ENCODE results near the gene PTP4A2.
"Not testable (repeated sequence)": the region's sequence is repeated elsewhere in the genome, so short reads cannot be mapped to it uniquely, and the experiment has no call there.

The PTP4A2 gene

DNA sequence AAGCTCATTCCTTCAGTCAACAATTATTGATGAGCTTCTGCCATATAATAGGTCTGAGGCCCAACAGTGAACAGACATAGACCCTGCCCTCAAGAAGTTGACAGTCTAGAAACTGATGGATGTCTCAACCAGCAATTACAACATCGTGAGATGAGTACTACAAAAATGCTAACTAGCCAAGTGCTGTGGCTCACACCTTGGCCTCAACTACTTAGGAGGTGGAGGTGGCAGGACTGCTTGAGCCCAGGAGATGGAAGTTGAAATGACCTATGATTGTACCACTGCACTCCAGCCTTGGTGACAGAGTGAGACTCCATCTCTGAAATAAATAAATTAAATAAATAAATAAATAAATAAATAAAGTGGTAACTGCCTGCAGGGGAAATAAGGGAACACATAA, 11.7 kb upstream of the PTP4A2 start:
- no peak for DNase-seq

DNA sequence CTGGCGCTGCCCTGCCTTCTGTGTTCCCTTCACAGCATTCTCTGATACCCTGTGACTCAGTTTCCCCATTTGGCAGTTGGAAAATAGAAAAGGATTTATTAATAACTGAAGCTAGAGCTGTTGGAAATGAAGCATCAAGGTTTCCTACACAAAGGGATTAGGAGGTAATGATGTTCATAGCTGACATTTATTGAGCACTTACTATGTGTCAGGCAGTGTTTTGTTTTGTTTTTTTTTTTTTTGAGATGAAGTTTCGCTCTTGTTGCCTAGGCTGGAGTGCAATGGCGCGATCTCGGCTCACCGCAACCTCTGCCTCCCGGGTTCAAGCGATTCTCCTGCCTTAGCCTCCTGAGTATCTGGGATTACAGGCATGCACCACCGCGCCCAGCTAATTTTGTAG, 7.5 kb upstream of the PTP4A2 start:
- DNase-seq, result not testable (repeated sequence)

DNA sequence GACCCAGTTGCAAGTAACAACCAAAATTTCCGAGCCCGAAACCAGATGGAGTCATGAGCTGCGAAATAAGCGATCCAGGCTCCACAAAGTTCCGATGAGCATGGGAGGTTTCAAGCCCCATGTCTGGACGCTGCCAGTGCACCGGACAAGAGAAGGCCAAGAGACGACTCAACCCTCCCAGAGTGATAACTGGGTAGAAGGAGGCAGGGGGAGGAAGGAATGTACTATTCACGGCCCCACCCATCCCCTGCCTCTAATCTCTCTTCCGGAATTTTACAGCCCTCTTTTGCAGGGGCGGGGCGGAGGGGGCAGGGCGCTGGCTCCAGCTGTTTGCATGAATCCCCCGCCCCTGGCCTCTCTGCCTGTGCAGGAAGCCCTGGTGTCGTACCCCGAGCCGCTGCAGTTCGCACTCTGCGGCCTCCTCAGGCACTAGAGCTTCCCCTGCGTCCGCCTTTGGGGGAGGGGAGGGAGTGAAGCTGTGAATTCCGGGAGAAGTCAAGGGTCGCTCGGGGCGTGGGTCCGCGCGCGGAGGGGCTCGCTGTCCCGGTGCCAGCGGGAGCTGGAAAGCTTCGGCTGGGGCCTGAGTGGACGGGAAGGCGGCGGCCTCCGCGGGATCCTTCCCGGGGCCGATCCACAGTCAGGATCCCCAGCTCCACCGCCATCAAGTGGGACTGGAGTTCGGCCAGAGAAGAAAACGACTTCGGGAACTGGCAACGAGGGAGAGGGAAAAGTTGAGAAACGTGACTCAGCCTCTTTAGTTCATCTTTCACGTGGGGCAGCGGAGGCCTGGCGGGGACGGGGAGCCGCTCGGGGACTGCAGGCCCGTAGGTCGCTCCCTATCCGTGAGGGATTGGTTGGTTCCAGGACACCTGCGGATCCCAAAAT, 6.3 kb upstream of the PTP4A2 start:
- DNase-seq, result peak; percentile 73

DNA sequence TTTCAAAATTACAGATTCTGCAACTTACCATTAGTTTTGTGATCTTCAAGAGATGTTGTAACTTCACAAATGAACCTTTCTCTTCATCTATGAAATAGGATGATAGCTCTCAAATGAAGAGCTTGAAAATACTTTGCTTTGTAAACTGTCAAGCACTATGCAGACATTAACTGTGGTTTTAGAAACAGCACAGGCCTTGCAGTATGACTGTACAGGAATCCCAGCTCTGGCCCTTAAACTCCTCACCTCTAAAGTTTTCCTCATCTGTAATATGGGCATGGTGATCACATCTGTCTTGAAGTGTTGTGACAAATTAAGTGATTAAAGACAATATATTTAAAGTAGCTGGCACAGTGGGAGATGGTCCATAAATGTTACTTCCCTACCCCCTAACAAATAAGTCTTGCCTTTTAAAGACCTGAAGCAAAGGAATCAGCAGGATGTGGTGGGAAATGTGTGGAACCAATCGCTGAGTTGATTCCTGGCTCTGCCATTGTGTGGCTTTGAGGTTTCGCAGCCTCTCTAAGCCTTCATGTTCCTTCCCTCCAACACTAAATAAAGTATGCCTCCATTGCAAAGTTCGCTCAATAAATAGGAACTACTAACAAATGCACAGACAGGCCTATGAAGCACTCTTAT, 5.5 kb upstream of the PTP4A2 start:
- no peak for DNase-seq

DNA sequence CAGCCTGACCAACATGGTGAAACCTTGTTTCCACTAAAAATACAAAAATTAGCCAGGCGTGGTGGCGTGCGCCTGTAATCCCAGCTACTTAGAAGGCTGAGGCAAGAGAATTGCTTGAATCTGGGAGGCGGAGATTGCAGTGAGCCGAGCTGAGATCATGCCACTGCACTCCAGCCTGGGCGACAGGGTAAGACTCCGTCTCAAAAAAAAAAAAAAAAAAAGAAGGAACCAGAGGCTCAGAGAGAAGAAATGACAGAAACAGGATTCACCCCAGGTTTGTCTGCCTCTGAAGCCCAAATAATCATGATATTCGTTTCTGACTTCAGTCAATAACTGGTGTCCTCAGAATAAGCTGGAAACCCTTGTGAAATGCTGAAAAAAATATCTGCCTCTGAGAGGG, 3.9 kb upstream of the PTP4A2 start:
- DNase-seq, result not testable (repeated sequence)

DNA sequence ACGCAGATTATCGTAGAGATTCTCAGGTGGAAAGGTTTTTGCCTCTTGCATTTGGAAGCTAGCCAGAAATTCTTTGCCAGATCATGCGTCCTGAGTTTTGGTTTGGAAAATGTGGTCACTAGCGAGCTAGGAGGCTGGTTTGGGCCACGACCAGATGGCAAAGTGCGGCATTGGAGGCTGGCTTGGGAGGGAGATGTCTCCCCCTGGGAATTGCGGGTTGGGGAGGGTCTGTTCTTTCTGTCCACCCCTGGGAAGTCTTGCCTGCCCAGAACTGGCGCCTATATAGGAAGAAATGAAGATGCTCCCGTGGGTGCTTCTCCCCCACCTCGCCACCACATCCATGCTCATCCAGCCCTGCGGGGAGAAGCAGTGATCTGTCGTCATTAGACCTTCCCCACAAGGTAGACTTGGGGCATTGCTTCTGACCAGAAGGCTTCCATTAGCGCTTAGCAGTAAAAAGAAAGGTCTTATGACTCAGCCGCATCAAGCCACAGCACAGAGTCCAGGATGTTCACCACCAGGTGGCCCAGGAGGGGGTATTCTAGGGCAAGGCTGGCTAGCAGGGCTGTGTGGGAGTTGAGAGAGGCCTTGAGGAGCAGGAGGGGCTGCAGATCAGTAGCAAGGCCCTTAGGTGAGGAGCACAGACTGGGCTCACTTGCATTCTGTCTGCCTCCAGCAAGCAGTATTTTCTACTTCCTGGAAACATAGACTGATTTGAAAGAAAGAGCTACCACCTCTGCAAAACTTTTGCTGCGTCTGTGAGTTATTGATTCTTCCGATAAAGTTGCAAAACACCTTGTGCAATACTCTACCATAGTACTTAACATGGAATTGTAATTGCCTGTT, 1.5 kb upstream of the PTP4A2 start:
- DNase-seq, result peak; percentile 78

DNA sequence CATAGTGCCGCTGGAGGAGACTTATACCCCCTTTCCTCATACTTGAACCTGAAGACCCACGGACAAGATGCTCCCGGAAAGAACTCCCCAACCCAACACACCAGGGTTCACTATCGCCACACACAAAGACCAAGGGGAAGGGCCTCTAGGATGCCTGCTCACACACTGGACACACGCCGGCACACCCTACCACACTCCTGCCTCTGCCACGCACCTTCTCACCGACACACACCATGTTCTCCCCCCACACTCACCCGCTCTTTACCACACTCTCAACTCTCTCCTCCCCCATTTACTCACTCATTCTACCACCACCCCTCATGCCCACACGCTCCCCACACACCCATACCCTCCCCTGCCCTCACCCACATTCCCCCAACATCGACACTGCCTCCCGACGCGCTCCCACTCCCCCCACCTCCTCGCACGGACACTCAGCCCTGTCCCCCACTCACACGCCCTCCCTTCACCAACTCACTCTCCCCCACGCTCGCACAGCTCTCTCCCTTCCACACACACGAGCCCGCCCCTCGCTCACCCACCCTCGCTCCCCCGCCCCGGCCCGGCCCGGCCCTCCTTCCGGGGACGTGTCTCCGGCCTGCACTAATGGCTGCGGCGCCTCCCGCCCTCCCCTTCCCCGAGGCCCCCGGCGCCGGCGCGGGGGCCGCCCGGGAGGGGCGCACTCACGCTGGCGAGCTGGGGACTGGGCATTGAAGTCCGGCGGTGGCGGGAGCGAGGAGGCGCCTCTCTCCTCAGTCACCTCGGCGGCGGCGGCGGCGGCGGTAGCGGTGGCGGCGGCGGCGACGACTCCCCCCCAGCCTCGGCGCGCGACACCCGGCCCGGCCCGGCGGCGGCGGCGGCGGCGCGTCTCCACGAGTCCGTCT, 626 bp downstream of the PTP4A2 start:
- peak; percentile 80 for DNase-seq

DNA sequence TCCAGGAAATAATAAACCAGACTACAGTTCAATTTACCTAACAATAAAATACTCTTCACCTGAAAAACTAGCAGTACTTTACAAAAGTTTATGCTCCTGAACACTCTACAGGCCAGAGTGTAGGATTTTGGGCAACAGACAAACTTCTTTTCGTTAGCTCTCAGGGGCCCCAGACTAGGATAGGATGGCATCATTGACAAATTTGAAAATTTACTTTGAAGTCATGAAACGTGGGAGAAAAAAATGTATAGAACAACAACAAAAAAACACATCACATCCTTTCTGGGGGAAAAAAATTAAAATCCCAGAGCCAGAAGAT, 1.2 kb downstream of the PTP4A2 start:
- no peak for DNase-seq

DNA sequence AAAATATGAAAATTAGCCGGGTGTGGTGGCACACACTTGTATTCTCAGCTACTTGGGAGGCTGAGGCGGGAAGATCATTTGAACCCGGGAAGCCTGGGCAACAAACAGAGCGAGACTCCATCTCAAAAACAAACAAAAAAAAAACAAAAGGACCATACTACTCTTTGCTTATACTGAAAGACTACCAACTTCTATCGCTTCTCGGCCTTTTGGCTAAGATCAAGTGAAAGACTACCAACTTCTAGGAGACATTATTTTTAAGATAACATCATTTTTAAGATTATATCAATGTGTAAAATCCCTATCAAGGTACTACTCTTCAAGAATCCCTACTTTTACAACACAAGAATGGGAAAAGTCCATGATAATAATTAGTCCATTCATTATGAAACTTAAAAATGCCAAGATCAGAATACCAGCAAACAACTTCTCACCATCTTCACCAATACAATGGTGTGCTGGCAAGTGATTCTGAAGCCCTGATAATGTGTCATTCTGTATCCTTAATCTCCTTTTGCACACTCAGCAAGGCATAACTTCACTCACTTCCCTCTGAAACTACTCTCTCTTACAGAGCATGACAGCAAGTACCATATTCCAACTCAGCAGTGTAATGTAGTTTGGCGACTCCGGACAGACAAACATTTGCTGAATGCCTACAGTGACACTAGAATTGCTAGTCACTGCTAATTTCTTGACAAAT, 1.7 kb downstream of the PTP4A2 start:
- DNase-seq, result no peak

DNA sequence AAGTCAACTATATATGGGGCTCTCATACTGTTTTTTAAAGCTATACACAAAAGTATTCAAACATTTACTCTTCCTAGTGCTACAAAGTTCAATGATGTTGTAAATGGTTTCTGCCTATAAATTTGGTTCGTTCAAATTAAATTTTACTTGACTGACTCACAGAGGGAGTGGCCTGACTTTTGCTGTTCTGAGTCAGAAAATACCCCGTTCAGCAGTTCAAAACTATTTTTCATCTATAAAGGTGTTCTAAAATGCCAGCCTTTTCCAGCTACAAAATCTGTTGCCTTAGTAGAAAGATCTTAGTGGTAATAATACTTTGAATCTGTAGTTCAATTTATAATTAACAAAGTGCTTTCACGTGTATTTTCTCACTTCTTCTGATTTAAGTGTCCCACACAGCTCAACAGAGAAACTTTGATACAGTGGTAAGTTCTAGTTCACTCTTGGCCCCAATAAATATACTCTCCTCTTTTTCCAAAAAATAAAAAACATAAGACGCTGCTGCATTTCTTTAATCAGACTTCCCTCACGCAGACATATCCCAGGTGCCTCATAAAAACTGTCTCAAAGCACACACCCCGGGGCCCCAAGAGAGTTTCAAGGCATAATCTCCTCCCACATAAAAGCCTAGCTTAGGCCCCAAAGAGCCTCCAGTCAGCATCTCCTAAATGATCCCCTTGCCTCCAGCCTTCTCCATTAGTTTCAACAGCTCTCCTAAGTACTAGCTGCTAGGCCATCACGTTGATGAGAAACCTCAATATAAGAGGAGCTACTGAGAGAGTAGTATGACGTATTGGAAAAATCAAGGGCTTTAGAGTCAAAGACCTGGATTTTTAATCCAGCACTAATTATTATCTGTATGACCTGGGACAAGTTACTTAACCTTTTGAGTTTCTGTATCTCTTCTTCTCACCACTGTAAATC, 3.2 kb downstream of the PTP4A2 start:
- DNase-seq, result no peak

DNA sequence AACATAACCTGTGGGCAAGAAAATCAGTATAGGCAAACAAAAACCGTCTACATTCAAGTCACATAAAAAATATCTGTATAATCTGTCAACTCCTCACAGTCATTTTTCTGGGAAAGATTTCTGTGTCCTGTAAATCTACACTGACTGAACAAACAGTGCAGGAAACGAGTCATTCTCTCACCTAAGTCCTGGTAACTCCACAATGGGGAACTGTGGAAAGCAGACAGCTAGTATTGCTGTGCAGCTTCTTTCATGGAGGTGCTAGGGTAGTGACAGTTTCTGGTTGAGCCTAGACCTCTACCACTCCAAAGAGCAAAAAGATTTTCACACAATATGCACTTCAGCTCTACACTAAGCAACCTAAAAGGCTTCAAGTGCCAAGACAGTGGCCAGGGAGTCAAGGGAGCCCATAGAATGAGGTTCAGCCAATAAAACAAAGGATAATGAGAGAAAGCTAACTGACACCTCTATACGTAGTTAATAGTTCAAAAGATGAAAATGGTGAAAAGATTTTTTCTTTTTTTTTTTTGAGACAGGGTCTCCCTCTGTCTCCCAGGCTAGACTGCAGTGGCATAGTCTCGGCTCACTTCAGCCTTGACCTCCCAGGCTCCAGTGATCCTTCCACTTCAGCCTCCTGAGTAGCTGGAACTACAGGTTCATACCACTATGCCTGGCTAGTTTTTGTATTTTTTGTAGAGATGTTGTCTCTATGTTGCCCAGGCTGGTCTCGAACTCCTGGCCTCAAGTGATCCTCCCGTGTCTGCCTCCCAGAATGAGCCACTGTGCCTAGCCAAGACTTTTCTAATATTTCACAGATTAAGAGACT, 5.5 kb downstream of the PTP4A2 start:
- no peak for DNase-seq

DNA sequence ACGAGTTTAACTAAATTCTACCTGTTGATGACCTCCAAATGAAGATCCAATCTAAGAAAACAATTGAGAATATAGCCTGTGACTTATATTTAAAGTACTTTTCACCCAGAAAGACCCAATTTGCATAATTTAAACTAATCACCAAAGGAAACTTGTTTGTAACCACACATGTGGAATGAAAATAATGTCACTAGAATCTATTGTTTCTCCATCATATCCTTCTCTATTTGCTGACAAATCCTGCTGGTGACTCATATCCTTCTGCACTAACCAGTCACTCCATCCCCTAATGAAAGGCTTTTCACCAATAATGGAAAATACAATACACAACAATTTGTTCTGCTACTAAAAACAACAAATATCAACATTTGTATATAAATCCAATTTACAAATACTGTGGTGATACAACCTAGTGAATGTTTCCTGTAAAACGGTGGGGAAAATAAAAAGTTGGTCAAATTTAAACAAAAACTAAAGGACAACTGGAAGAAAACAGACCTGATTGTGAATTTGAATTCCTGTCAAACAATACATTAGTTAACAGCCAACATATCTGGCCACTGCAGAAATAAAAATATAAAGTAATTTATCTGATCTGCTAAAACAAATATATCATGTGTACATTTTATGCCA, 6.5 kb downstream of the PTP4A2 start:
- no peak for DNase-seq

DNA sequence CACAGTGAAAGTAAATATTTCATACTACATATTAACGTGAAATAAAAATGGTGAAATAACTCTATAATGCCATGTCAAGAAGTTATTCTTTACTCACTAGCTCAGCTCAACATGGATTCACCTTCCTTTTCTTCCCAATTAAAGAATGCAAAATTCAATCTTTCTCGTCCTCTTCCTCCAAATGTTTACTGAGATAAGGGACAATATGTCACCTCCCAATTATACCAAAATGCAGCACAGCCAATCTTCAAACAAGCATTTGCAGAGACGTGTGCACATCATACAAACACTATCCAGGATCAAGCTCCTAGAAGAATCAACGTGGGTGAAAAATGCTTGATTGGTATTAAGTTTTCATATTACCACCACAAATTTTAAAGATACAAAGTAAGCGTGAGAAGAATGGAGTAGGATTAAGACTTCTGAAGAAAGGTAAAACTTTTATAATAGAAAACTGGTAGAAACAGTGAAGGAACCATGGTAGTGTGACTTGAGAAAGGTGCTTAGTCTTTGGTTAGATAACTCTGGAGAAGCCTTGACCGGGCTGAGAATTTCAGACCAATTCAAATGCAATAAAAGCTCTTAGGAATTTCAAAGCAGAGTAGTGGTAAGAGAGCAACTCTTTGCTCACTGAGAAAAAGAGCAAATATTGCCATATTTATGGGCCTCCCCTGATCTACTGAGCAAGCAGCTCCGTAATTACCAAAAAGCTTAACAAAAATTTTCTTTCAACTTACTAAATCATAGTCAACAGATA, 7.2 kb downstream of the PTP4A2 start:
- no peak for DNase-seq

DNA sequence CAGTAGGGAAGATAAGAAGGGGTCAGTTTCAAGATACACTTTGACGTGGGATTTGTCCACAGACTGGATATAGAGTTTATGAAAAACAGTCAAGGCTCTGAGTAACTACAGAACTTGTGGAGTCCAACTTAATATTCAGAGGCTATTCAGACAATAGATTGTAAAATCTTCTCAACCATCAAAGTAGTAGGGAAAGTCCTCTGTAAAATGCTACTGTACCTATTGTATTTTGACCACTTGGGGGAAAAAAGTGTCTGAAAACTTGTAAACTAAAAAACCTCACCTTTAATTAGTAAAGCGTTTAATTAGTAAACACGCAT, 10.5 kb downstream of the PTP4A2 start:
- no peak for DNase-seq

DNA sequence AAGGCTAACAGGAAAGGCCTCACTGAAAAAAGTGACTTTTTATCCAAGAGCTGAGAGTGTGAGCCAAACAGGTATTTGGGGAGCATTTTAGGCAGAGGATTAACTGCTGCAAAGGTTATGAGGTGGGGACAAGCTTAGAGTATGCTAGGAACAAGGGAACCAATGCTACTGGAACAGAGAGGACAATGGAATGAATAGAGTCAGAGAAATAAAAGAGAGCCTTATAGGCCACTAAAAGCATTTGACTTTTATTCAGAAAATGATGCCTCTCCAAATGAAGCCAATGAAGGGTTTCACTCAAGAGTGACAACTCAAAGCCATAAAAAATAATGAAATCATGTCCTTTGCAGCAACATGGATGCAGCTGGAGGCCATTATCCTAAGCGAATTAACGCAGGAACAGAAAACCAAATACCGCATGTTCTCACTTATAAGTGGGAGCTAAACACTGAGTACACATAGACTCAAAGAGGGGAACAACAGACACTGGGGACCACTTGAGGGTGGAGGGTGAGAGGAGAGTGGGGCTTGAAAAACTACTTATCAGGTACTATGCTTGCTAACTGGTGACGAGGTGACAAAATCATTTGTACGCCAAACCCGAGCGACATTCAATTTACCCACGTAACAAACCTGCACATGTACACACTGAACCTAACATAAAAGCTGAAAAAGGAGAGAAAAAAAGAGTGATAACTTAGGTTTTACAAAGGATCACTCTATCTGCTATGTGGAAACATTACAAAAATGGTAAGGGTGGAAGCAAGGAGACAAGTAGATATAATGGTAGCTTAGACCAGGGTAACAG, 11.1 kb downstream of the PTP4A2 start:
- DNase-seq, result no peak

DNA sequence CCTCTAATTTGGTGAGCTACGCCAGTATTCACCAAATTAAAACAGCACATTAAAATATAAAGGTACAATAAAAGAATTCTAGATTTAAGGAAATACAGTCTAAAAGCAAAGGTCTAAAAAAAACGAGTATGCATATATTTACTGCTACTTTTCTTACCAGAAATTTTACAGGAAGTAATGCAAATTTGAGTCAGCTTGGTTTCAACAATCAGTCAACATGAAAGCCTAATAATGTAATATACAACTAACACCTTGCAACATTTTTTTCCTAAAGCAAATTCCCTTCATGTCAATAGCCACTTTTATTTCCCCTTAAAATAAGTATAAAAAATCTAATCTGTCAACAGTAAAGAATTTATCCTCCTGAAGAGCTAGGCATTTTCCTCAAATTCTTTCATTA, 11.9 kb downstream of the PTP4A2 start:
- no peak for DNase-seq

DNA sequence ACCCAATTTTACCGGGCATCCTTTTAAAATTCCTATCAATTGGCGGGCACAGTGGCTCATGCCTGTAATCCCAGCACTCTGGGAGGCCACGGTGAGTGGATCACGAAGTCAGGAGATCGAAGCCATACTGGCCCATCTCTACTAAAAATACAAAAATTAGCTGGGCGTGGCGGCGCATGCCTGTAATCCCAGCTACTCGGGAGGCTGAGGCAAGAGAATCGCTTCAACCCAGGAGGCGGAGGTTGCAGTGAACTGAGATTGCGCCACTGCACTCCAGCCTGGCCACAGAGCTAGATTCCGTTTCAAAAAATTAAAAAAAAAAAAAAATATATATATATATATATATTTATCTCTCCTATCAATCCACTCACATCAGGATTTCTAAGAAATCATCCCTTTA, 12.3 kb downstream of the PTP4A2 start:
- DNase-seq, result not testable (repeated sequence)

DNA sequence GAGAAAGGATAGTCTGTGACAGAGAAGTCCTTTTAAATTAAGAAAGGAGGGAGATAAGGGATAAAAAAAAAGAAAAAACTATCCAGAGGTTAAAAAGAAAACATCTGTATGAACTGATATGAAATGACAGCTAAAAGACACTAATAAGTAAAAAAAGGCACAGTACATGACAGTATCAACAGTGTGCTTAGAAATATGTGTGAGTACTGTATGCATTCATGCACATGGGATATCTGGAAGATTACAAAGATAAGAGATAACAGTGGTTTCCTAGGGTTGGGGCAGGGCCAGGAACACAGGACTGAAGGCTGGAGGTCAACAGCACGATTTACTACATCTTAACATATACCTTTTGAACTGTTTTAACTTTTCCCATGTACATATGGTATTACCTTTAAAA, 13.3 kb downstream of the PTP4A2 start:
- DNase-seq, result no peak

Data from stimulated activated naive CD4-positive, alpha-beta T cell treated with Interleukin-2 at 50 U/mL for 16 hours (primary cell).